ENCODE data around the gene RPL31. TPM values are rescaled to one million over a fixed set of nuclear protein-coding genes. Genes with fewer than 3 reads are reported as not detected.

Gene RPL31
- total RNA-seq, 1 experiment from 2014 or later = 1,893 TPM

- H3K9me3 ChIP-seq (ENCODE audit: control insufficient read depth, low read depth, low read length) = no peaks in the 10 kb centered on the region
- no peak overlapping the region for H3T11ph ChIP-seq (ENCODE audit: low read length)
- no peak overlapping the region for H2BK15ac ChIP-seq (ENCODE audit: low read depth, low read length)
- WGBS (ENCODE audit: extremely low coverage, insufficient read length, low lambda C conversion rate) = no CpG with 5 or more reads among the region's 21 CpGs
- H2BK12ac ChIP-seq (ENCODE audit: insufficient read length, low read depth, low read length) = no peak overlapping the region
- H3K18ac ChIP-seq (ENCODE audit: insufficient read length, low read depth, low read length) = peak overlapping the region; percentile 70
- Mint-ChIP-seq H3K36me3 (ENCODE audit: insufficient read depth in 1 of 3, low read depth in 3 of 3) (peaks cover 20 to 34% (median 23%) of the 10 kb centered on the region in 3 experiments; a peak in 6 of 7 replicates), H3K27me3 (ENCODE audit: low read depth) (no peaks in the 10 kb centered on the region), H3K27ac (peak overlapping the region; percentile 17 to 97 (median 97); a peak in 4 of 7 replicates), H3K4me1 (no peaks in the 10 kb centered on the region), H3K4me3 (no peak overlapping the region; a peak in 1 of 5 replicates), H3K9me3 (no peaks in the 10 kb centered on the region; a peak in 1 of 5 replicates)
- TF ChIP-seq CTCF (conservative IDR thresholded peaks at IDR 0.05) = peak; percentile 83
- H3K79me2 ChIP-seq (ENCODE audit: insufficient read depth, low read length) = no peaks in the 10 kb centered on the region
- no peaks in the 10 kb centered on the region for H4K20me1 ChIP-seq (ENCODE audit: control insufficient read depth, insufficient read depth, insufficient read length)
- peak; percentile 57 for DNase-seq
- H3K4me1 ChIP-seq (ENCODE audit: insufficient read depth, low read length) = no peaks in the 10 kb centered on the region
- no peaks in the 10 kb centered on the region for H3K79me1 ChIP-seq (ENCODE audit: insufficient read depth, low read depth, low read length, poor library complexity, severe bottlenecking)
- H3K14ac ChIP-seq (ENCODE audit: insufficient read depth, low read length) = no peak overlapping the region
- no peak overlapping the region for H4K8ac ChIP-seq (replicated peaks; ENCODE audit: insufficient read length, low read depth, low read length)
- H3K27me3 ChIP-seq (ENCODE audit: insufficient read depth, low read length) = no peaks in the 10 kb centered on the region
- no peak overlapping the region for H3K4me2 ChIP-seq (ENCODE audit: insufficient read depth, insufficient read length, low read length)
- no peak overlapping the region for H3K56ac ChIP-seq (ENCODE audit: insufficient read length, low read depth, low read length)
- H2AFZ ChIP-seq (ENCODE audit: low read length) = no peak overlapping the region
- H2BK20ac ChIP-seq (ENCODE audit: low read depth, low read length, poor library complexity, severe bottlenecking) = no peak overlapping the region
- no peak overlapping the region for H3K4ac ChIP-seq (ENCODE audit: low read depth, low read length)
- H2AK5ac ChIP-seq (ENCODE audit: insufficient read length, low read length) = no peak overlapping the region
- H2BK120ac ChIP-seq (ENCODE audit: low read depth, low read length, poor library complexity, severe bottlenecking) = no peak overlapping the region
- no peak overlapping the region for H2BK5ac ChIP-seq (ENCODE audit: insufficient read length, low read length)
- no peak overlapping the region for H4K91ac ChIP-seq (ENCODE audit: insufficient read length, low read depth, low read length)
- H3K9ac ChIP-seq (ENCODE audit: extremely low read depth, insufficient read length, low read length) = no peak overlapping the region
- H3K23ac ChIP-seq (ENCODE audit: insufficient read length, low read depth, low read length) = no peak overlapping the region
- H3K27ac ChIP-seq (ENCODE audit: insufficient read length, low read depth, low read length) = no peak overlapping the region
- H4K5ac ChIP-seq (ENCODE audit: insufficient read length, low read depth, low read length) = peak overlapping the region; percentile 25
- H3K23me2 ChIP-seq (ENCODE audit: insufficient read length, low read depth, low read length, poor library complexity, severe bottlenecking) = no peaks in the 10 kb centered on the region
Observed at GRCh38 chr2:101038455-101039255, 36.6 kb downstream of the RPL31 start.
